VCaP (cell line): ENCODE measurements around the gene HHLA2.

Experiments used
- H3K27ac ChIP-seq: fragments of 450-650 bp; 2 replicates; pipeline ENCODE4 v1.5.1; 2017
- TF ChIP-seq, protein P1 (sequence below): fragments of 450-650 bp; conservative IDR thresholded peaks from 2 replicates; pipeline ENCODE4 v1.5.1; 2017; ENCODE audit warnings: mild to moderate bottlenecking, moderate library complexity

The HHLA2 gene

GRCh38 chr3:108345492-108346205 is 49.3 kb downstream of the HHLA2 start:
- no peak overlapping the region for H3K27ac ChIP-seq
- TF ChIP-seq, protein P1, sequence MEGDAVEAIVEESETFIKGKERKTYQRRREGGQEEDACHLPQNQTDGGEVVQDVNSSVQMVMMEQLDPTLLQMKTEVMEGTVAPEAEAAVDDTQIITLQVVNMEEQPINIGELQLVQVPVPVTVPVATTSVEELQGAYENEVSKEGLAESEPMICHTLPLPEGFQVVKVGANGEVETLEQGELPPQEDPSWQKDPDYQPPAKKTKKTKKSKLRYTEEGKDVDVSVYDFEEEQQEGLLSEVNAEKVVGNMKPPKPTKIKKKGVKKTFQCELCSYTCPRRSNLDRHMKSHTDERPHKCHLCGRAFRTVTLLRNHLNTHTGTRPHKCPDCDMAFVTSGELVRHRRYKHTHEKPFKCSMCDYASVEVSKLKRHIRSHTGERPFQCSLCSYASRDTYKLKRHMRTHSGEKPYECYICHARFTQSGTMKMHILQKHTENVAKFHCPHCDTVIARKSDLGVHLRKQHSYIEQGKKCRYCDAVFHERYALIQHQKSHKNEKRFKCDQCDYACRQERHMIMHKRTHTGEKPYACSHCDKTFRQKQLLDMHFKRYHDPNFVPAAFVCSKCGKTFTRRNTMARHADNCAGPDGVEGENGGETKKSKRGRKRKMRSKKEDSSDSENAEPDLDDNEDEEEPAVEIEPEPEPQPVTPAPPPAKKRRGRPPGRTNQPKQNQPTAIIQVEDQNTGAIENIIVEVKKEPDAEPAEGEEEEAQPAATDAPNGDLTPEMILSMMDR: no peak

GRCh38 chr3:108346301-108347227 is 50.2 kb downstream of the HHLA2 start:
- TF ChIP-seq, protein P1: no peak

DNA sequence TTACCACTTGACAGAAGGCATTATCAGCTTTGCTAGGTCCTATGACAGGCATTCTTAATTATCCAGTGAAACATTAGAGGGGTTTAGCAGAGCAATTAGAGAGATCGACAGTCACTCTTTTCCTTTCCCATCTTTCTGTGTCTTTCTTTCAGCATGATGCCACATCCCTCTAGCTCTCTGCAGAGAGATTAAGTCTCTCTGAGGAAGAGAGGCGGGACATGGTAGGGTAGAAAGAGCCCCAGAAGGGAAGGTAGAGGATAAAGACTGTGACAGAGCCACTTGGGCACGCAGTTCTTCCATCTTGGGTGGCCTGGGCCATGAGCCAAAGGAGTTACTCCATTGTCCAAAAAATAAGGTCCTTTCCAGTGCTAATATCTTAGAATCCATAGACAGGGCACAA is 55.8 kb downstream of the HHLA2 start:
- no peak overlapping the region for H3K27ac ChIP-seq
- TF ChIP-seq, protein P1: no peak

More at GRCh38 chr3:108346301-108347227, 50.2 kb downstream of the HHLA2 start:
- no peak overlapping the region for H3K27ac ChIP-seq

GRCh38 chr3:108354562-108354961 is 58.2 kb downstream of the HHLA2 start:
- TF ChIP-seq, protein P1: no peak
- H3K27ac ChIP-seq: peak overlapping the region; percentile 21; the same call in 1 of the 2 replicates

DNA sequence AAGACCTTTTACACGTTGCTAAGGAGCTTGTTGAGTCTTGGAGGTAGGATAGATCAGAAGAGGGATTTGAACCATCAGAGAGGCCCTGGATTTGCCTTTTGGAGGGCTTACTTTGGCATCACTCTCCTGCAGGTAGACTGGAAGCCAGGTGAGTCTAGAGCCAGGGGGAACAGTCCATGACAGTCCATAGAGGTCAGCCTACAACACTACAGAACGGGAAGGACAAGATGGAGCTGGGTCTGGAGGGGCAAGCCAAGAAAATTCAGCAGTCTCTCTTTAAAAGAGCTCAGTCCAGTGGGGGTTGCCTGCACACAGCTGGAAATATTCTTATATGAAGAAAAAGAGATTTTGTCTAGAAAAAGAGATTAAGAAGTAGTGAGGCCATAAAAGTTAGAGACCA is 60.7 kb downstream of the HHLA2 start:
- TF ChIP-seq, protein P1: no peak
- H3K27ac ChIP-seq: no peak overlapping the region

DNA sequence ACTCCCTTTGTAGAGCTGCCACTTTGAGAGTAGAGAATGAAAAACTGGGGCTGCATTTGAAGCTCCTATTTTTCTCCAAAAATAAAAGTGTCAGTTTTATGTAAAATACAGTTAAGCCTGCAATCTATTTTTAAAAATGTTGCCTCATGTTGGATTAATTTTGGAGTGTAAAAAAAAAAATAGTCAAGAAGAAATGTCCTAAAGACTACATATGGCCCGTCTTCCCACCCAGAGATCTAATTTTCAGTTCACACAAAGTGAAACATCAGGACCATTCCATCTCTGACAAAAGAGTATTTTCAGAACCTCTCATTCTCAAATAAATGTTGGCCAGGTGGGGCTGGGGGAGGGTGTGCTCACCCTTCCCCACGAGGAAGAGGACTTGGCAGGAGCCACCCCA is 62.7 kb downstream of the HHLA2 start:
- no peak overlapping the region for H3K27ac ChIP-seq
- TF ChIP-seq, protein P1: no peak

DNA sequence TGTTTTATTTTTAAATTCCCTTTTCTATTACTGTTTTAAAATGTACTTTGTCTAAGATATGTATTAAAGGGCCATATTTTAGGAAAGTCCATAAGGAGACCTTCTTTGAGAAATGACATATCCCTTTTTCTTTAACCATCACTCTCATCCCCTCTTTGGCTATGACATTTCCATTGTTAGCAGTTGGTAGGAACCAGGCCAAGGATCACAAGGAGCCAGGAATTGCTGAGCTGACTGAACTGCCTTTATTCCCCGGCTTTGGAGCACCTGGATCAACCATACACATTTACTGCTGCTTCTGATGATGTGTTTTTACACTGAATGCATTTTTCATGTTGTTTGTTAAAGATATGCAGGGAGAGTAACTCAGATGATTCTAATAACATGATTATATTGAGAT is 79.7 kb downstream of the HHLA2 start:
- no peak overlapping the region for H3K27ac ChIP-seq
- TF ChIP-seq, protein P1: no peak
